K562 (cell line): ENCODE measurements around the gene LETM1.

Experiments
- EP300 ChIP-seq: IDR thresholded peaks from 2 replicates; pipeline ENCODE4 v1.6.1; 2012; ENCODE audit warnings: low read length, improper control_type of control experiment
- GABPA ChIP-seq: fragments of 200-800 bp; sonication (Bioruptor generic); conservative IDR thresholded peaks from 2 replicates; pipeline ENCODE4 v1.6.1; 2016; ENCODE audit warnings: low read depth, missing genetic modification characterization, missing compliant biosample characterization
- MCM5 ChIP-seq: fragments of 450-650 bp; IDR thresholded peaks from 2 replicates; pipeline ENCODE4 v1.6.1; 2016; ENCODE audit warnings: low read depth
- MTA3 ChIP-seq: fragments of 450-650 bp; formaldehyde crosslinking; IDR thresholded peaks from 2 replicates; pipeline ENCODE4 v1.6.1; 2017; ENCODE audit warnings: mild to moderate bottlenecking, borderline replicate concordance
- NFRKB ChIP-seq: fragments of 450-650 bp; IDR thresholded peaks from 2 replicates; pipeline ENCODE4 v1.6.1; 2016; ENCODE audit warnings: low read depth
- PCBP1 ChIP-seq: fragments of 200-400 bp; formaldehyde crosslinking; IDR thresholded peaks from 2 replicates; pipeline ENCODE4 v1.6.1; 2018; ENCODE audit warnings: mild to moderate bottlenecking, low read depth, low read length; ENCODE audit not compliant: poor library complexity, severe bottlenecking
- POLR2A ChIP-seq: fragments of 450-650 bp; conservative IDR thresholded peaks from 2 replicates; pipeline ENCODE4 v1.6.1; 2016
- POLR2AphosphoS5 ChIP-seq: IDR thresholded peaks from 2 replicates; pipeline ENCODE4 v1.6.1; 2011; ENCODE audit warnings: mild to moderate bottlenecking, low read depth, low read length, moderate library complexity; ENCODE audit not compliant: control insufficient read depth, insufficient read depth
- SMARCA4 ChIP-seq: fragments of 450-650 bp; IDR thresholded peaks from 2 replicates; pipeline ENCODE4 v1.6.1; 2016
- TAF15 ChIP-seq: fragments of 200-400 bp; formaldehyde crosslinking; IDR thresholded peaks from 2 replicates; pipeline ENCODE4 v1.6.1; 2017; ENCODE audit warnings: mild to moderate bottlenecking, low read depth, low read length, moderate library complexity
- ZNF232 ChIP-seq: sonication (generic); formaldehyde crosslinking; IDR thresholded peaks from 2 replicates; pipeline ENCODE4 v1.8.0; 2022; ENCODE audit warnings: mild to moderate bottlenecking, missing genetic modification reagents
- TF ChIP-seq, protein P1 (sequence below): sonication (generic); formaldehyde crosslinking; IDR thresholded peaks from 2 replicates; pipeline ENCODE4 v1.8.1; 2023; ENCODE audit warnings: mild to moderate bottlenecking, missing genetic modification reagents
- TF ChIP-seq, protein P2 (sequence below), 2 experiments: IDR thresholded peaks; 2 replicates each; pipeline ENCODE4 v1.6.1; 2012; ENCODE audit warnings: improper control_type of control experiment in 2 of 2, low read depth in 2 of 2, low read length in 2 of 2, borderline replicate concordance in 1 of 2
- TF ChIP-seq, protein P3 (sequence below), 3 experiments: IDR thresholded peaks in 2 of 3; conservative IDR thresholded peaks in 1 of 3; 2 replicates each; pipeline ENCODE4 v1.5.1; 2011 to 2012; ENCODE audit warnings: low read length in 3 of 3, mild to moderate bottlenecking in 3 of 3, control low read depth in 2 of 3, improper control_type of control experiment in 1 of 3, inconsistent platforms in 1 of 3, low read depth in 1 of 3, mixed read lengths in 1 of 3, moderate library complexity in 1 of 3; ENCODE audit not compliant: insufficient read depth in 2 of 3

DNA sequence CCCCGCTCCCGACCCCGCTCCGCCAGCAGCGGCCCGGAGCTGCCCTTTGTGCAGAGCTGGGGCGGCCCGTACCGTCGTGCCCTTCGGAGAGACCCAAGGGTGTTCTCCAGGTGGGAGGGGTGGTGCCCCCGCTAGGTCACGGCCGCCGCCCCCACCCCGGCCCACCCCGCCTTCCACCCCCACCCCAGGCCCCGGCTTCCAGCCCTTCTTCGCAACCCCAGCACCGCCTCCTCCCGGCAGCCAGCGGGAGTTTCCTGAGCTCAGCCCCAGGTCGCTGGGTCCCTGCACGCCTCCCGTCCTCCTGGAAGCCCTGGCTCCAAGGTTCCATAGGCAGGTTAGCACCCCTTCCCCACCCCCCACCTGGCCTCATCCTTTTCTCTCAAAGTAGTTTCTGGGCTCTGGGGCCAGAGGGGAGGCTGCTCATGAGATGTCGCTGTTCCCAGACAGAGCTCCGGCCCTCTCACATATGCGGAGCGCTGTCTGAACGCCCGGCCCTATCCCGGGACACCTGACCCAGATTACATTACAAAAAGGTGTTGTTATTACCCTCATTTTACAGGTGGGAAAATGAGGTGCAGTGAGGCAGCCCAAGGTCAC is 88.1 kb downstream of the LETM1 start:
- TF ChIP-seq MCM5 (no peak), POLR2A (no peak), ZNF232 (no peak), EP300 (no peak), PCBP1 (no peak), MTA3 (no peak), SMARCA4 (no peak), TAF15 (no peak), NFRKB (no peak), GABPA (tag) (no peak), POLR2AphosphoS5 (no peak)
- TF ChIP-seq, protein P1, sequence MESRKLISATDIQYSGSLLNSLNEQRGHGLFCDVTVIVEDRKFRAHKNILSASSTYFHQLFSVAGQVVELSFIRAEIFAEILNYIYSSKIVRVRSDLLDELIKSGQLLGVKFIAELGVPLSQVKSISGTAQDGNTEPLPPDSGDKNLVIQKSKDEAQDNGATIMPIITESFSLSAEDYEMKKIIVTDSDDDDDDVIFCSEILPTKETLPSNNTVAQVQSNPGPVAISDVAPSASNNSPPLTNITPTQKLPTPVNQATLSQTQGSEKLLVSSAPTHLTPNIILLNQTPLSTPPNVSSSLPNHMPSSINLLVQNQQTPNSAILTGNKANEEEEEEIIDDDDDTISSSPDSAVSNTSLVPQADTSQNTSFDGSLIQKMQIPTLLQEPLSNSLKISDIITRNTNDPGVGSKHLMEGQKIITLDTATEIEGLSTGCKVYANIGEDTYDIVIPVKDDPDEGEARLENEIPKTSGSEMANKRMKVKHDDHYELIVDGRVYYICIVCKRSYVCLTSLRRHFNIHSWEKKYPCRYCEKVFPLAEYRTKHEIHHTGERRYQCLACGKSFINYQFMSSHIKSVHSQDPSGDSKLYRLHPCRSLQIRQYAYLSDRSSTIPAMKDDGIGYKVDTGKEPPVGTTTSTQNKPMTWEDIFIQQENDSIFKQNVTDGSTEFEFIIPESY: no peak
- TF ChIP-seq, protein P2, sequence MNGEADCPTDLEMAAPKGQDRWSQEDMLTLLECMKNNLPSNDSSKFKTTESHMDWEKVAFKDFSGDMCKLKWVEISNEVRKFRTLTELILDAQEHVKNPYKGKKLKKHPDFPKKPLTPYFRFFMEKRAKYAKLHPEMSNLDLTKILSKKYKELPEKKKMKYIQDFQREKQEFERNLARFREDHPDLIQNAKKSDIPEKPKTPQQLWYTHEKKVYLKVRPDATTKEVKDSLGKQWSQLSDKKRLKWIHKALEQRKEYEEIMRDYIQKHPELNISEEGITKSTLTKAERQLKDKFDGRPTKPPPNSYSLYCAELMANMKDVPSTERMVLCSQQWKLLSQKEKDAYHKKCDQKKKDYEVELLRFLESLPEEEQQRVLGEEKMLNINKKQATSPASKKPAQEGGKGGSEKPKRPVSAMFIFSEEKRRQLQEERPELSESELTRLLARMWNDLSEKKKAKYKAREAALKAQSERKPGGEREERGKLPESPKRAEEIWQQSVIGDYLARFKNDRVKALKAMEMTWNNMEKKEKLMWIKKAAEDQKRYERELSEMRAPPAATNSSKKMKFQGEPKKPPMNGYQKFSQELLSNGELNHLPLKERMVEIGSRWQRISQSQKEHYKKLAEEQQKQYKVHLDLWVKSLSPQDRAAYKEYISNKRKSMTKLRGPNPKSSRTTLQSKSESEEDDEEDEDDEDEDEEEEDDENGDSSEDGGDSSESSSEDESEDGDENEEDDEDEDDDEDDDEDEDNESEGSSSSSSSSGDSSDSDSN (IDR thresholded peaks at IDR 0.05; ENCODE audit: borderline replicate concordance in 1 of 2, low read depth in 2 of 2, low read length in 2 of 2): peak in 1 of 2 experiments; percentile 23; a peak in 1 of 4 replicates
- TF ChIP-seq, protein P3, sequence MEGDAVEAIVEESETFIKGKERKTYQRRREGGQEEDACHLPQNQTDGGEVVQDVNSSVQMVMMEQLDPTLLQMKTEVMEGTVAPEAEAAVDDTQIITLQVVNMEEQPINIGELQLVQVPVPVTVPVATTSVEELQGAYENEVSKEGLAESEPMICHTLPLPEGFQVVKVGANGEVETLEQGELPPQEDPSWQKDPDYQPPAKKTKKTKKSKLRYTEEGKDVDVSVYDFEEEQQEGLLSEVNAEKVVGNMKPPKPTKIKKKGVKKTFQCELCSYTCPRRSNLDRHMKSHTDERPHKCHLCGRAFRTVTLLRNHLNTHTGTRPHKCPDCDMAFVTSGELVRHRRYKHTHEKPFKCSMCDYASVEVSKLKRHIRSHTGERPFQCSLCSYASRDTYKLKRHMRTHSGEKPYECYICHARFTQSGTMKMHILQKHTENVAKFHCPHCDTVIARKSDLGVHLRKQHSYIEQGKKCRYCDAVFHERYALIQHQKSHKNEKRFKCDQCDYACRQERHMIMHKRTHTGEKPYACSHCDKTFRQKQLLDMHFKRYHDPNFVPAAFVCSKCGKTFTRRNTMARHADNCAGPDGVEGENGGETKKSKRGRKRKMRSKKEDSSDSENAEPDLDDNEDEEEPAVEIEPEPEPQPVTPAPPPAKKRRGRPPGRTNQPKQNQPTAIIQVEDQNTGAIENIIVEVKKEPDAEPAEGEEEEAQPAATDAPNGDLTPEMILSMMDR (IDR thresholded peaks at IDR 0.05 in 2 of 3, conservative IDR thresholded peaks at IDR 0.05 in 1 of 3; ENCODE audit: insufficient read depth in 2 of 3, low read depth in 1 of 3, low read length in 3 of 3): peak; percentile 45 to 62 (median 52); a peak in 5 of 6 replicates
